22Rv1 (cell line): Measurements from ENCODE around the gene COMT.

Experiments
- H3K27ac ChIP-seq: fragments of 450-650 bp; 2 replicates; pipeline ENCODE4 v1.5.1; 2017
- CTCF ChIP-seq: fragments of 450-650 bp; IDR thresholded peaks from 2 replicates; pipeline ENCODE4 v1.5.1; 2017; ENCODE audit warnings: mild to moderate bottlenecking
- ZFX ChIP-seq: fragments of 450-650 bp; IDR thresholded peaks from 2 replicates; pipeline ENCODE4 v1.6.1; 2017; ENCODE audit warnings: antibody characterized with exemption, borderline replicate concordance

COMT gene

GRCh38 chr22:20015187-20015625 is 73.6 kb downstream of the COMT start:
- H3K27ac ChIP-seq = 0 out of 2 replicates have a peak overlapping the region, but pooled peaks have one; percentile 54
- TF ChIP-seq ZFX (no peak), CTCF (no peak)

- H3K27ac ChIP-seq = peak overlapping the region; percentile 54
- TF ChIP-seq CTCF = no peak
- TF ChIP-seq ZFX = no peak
Observed at GRCh38 chr22:20015971-20016733, 74.6 kb downstream of the COMT start.

- TF ChIP-seq ZFX = no peak
- TF ChIP-seq CTCF = peak; percentile 15; the same call in 1 of the 2 replicates
- H3K27ac ChIP-seq = peak within 1 kb of the TSS; percentile 54
Observed at GRCh38 chr22:20016734-20017621, 75.4 kb downstream of the COMT start, which contains the start of gene ARVCF. Gene ARVCF (minus strand): TSS chr22:20016823. CDS start chr22:19990794, 26,029 bp downstream.

GRCh38 chr22:20017622-20017958 is 76.0 kb downstream of the COMT start:
- H3K27ac ChIP-seq = no peak overlapping the region
- TF ChIP-seq CTCF (no peak), ZFX (no peak)

GRCh38 chr22:20018001-20018400 is 76.4 kb downstream of the COMT start:
- TF ChIP-seq CTCF = no peak
- TF ChIP-seq ZFX = no peak
- no peak overlapping the region for H3K27ac ChIP-seq
